ENCODE data around the gene DPM2. TPM values are rescaled to one million over a fixed set of nuclear protein-coding genes. Genes with fewer than 3 reads are reported as not detected.

Gene DPM2
- total RNA-seq, 4 donors from 2014 or later = 8.8 to 18.0 (median 13.5) TPM

DNA sequence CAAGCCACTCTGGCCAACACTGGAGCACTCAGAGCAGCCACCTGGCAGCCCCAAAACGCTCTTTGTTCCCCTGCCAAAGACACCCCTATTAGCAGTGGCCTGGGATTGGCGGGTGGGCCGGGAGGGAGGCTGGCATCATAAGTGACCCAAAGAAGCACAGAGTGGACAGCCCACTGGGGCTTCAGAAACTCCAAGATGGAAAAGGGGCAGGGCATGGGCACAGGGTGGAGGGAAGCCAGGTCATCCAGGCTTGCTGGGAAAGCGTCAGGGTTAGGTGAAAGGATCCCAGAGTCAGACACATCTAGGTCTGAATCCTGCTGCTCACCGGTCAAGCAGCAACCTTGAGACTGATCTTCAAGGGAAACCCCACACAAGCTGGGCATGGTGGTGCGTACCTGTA, 28.3 kb upstream of the DPM2 start:
- TF ChIP-seq, protein P1, sequence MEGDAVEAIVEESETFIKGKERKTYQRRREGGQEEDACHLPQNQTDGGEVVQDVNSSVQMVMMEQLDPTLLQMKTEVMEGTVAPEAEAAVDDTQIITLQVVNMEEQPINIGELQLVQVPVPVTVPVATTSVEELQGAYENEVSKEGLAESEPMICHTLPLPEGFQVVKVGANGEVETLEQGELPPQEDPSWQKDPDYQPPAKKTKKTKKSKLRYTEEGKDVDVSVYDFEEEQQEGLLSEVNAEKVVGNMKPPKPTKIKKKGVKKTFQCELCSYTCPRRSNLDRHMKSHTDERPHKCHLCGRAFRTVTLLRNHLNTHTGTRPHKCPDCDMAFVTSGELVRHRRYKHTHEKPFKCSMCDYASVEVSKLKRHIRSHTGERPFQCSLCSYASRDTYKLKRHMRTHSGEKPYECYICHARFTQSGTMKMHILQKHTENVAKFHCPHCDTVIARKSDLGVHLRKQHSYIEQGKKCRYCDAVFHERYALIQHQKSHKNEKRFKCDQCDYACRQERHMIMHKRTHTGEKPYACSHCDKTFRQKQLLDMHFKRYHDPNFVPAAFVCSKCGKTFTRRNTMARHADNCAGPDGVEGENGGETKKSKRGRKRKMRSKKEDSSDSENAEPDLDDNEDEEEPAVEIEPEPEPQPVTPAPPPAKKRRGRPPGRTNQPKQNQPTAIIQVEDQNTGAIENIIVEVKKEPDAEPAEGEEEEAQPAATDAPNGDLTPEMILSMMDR (IDR thresholded peaks at IDR 0.05) = no peak
- DNase-seq (ENCODE audit: low spot score) (no peak), ATAC-seq (ENCODE audit: low FRiP score) (peak; percentile 44)

- DNase-seq (ENCODE audit: low spot score) = no peak
- TF ChIP-seq, protein P1 (IDR thresholded peaks at IDR 0.05) = no peak
- no peak for ATAC-seq (ENCODE audit: low FRiP score)
Measured at GRCh38 chr9:127963359-127964064, 25.9 kb upstream of the DPM2 start.

DNA sequence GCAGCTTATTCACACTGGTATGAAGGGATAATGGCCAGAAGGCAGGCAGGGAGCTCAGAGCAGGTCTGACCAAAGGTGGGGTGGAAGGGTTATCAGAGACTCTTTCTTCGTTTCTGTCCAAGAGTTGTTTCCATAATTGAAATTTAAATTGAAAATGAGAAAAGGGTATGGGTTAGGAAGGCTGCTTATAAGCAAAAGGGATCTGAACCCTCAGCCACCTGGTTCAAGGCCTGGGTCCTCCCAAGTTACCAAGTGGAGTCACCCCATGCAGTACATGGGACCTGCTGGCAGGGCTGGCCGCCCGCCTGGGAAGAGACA, 25.3 kb upstream of the DPM2 start:
- ATAC-seq (ENCODE audit: low FRiP score) = no peak
- DNase-seq (ENCODE audit: low spot score) = no peak
- TF ChIP-seq, protein P1 (IDR thresholded peaks at IDR 0.05) = no peak

- ATAC-seq (ENCODE audit: low FRiP score) (no peak), DNase-seq (ENCODE audit: low spot score) (no peak)
- TF ChIP-seq, protein P1 (IDR thresholded peaks at IDR 0.05) = no peak
Measured at GRCh38 chr9:127962278-127962677, 24.6 kb upstream of the DPM2 start.

DNA sequence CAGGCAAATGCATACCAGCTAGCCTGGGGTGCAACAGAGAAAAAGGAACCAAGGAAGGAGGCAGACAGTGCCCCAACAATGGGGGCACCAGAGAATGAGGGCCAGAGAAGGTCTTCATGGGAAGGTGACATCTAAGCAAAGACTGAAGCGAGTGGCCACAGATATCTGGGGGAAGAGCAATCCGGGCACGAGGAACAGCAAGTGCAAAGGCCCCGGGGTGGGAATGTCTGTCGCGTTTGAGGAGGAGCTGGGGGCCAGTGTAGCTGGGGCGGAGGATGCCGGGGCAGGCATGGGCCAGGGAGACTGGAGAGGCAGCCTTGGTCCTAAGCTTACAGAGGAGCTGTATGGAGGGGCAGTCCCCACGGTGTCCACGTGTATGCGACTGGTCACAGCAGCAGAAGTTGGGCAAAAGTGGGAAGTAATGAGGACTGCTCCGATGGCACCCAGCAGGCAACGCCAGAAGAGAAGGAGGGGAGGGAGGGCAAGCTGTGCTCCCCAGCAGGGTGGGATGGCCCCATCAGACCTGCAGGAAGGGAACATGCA, 24.0 kb upstream of the DPM2 start:
- no peak for ATAC-seq (ENCODE audit: low FRiP score)
- no peak for DNase-seq (ENCODE audit: low spot score)

GRCh38 chr9:127961155-127961490, 23.5 kb upstream of the DPM2 start:
- DNase-seq (ENCODE audit: low spot score) (no peak), ATAC-seq (ENCODE audit: low FRiP score) (no peak)
- TF ChIP-seq, protein P1 (IDR thresholded peaks at IDR 0.05) = no peak

More for the DNA sequence above, 24.0 kb upstream of the DPM2 start:
- TF ChIP-seq, protein P1 (IDR thresholded peaks at IDR 0.05) = no peak

All from omental fat pad (tissue), 4 donors.